ENCODE data around the gene CCDC47.

DNA sequence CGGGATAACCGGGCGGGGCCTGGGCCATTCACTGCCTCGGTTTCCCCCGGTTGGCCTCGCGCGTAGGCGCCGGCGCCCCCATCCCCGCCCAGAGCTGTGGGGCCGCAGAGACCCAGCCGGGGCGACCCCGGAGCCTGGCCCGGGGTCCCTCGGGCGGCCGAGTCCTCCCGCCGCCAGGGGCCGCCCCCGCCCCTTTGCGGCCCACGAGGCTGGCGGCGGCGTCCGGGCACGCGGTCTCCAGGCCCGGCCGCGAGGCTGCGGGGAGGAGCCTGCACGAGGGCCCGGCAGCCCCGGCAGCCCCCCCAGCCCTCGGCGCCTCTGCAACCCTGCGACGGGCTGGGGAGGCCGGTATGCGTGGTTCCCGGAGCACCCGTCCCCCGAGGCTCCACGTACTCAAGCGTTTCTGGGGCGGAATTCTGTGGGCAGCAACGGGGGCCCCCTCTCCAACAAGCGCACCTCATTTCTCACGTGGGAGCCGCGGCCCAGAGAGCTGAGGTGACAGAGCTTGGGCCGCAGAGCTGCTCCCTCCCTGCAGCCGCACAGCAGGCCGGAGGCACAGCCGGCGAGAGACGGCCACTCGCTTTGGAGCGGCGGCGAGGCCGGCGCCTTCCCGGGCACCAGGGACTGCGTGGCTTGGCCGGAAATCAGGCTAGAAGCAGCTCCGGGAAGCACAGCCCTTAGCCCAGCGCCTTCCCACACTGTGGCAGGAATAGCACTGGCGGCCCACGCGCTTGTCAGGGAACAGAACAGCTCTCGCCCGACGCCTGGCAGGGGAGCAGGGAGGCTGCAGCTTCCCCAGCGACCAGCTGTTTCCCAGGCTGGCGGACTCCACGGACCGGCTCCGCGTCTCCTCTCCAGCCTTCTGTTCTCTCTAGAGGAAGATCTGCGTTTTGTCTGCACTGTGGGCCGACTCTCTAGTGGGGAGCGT, 72.6 kb downstream of the CCDC47 start:
- TF ChIP-seq, protein P1, sequence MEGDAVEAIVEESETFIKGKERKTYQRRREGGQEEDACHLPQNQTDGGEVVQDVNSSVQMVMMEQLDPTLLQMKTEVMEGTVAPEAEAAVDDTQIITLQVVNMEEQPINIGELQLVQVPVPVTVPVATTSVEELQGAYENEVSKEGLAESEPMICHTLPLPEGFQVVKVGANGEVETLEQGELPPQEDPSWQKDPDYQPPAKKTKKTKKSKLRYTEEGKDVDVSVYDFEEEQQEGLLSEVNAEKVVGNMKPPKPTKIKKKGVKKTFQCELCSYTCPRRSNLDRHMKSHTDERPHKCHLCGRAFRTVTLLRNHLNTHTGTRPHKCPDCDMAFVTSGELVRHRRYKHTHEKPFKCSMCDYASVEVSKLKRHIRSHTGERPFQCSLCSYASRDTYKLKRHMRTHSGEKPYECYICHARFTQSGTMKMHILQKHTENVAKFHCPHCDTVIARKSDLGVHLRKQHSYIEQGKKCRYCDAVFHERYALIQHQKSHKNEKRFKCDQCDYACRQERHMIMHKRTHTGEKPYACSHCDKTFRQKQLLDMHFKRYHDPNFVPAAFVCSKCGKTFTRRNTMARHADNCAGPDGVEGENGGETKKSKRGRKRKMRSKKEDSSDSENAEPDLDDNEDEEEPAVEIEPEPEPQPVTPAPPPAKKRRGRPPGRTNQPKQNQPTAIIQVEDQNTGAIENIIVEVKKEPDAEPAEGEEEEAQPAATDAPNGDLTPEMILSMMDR (IDR thresholded peaks at IDR 0.05) = peak in 1 of 2 donors; percentile 9
- no peak for TF ChIP-seq POLR2A (IDR thresholded peaks at IDR 0.05)
